H9 (cell line): ENCODE measurements around the gene GNGT2. TPM values are rescaled to one million over a fixed set of nuclear protein-coding genes. Genes with fewer than 3 reads are reported as not detected.

Experiments
- DNase-seq: peaks from one replicate; pipeline ENCODE4 v3.0.0-alpha.2; 2017
- H2AFZ ChIP-seq: one replicate; pipeline ENCODE4 v1.6.1; 2013; ENCODE audit warnings: mild to moderate bottlenecking, low read length, control low read depth, moderate library complexity
- H2AK5ac ChIP-seq: 2 replicates; pipeline ENCODE4 v1.6.1; 2013; ENCODE audit warnings: low read length, control low read depth, mixed read lengths; ENCODE audit not compliant: insufficient read length
- H2BK120ac ChIP-seq: one replicate; pipeline ENCODE4 v1.6.1; 2013; ENCODE audit warnings: low read depth, mild to moderate bottlenecking, low read length, control low read depth, inconsistent platforms; ENCODE audit not compliant: poor library complexity, severe bottlenecking
- H2BK12ac ChIP-seq: 2 replicates; pipeline ENCODE4 v1.6.1; 2013; ENCODE audit warnings: low read length, control low read depth, mixed read lengths, low read depth; ENCODE audit not compliant: insufficient read length
- H2BK15ac ChIP-seq: 2 replicates; pipeline ENCODE4 v1.6.1; 2013; ENCODE audit warnings: low read depth, low read length, control low read depth
- H2BK20ac ChIP-seq: one replicate; pipeline ENCODE4 v1.6.1; 2013; ENCODE audit warnings: low read depth, mild to moderate bottlenecking, low read length, control low read depth, inconsistent platforms; ENCODE audit not compliant: poor library complexity, severe bottlenecking
- H2BK5ac ChIP-seq: 2 replicates; pipeline ENCODE4 v1.6.1; 2013; ENCODE audit warnings: low read length, control low read depth, mixed read lengths; ENCODE audit not compliant: insufficient read length
- H3K14ac ChIP-seq: 2 replicates; pipeline ENCODE4 v1.6.1; 2013; ENCODE audit warnings: low read length, control low read depth; ENCODE audit not compliant: insufficient read depth
- H3K18ac ChIP-seq: 2 replicates; pipeline ENCODE4 v1.6.1; 2013; ENCODE audit warnings: low read depth, mild to moderate bottlenecking, mixed read lengths, low read length, control low read depth; ENCODE audit not compliant: insufficient read length
- H3K23ac ChIP-seq: 2 replicates; pipeline ENCODE4 v1.6.1; 2013; ENCODE audit warnings: low read length, control low read depth, mixed read lengths, low read depth; ENCODE audit not compliant: insufficient read length
- H3K23me2 ChIP-seq: 2 replicates; pipeline ENCODE4 v1.6.1; 2013; ENCODE audit warnings: low read depth, mild to moderate bottlenecking, mixed read lengths, low read length, control low read depth; ENCODE audit not compliant: insufficient read length, poor library complexity, severe bottlenecking
- H3K27ac ChIP-seq: 2 replicates; pipeline ENCODE4 v1.5.1; 2013; ENCODE audit warnings: low read length, control low read depth, mixed read lengths, low read depth; ENCODE audit not compliant: insufficient read length
- H3K27me3 ChIP-seq: 2 replicates; pipeline ENCODE4 v1.6.1; 2013; ENCODE audit warnings: low read length, control low read depth, inconsistent platforms; ENCODE audit not compliant: insufficient read depth
- H3K4ac ChIP-seq: 2 replicates; pipeline ENCODE4 v1.6.1; 2013; ENCODE audit warnings: low read depth, mild to moderate bottlenecking, control low read depth, inconsistent platforms, low read length, moderate library complexity
- H3K4me1 ChIP-seq: 2 replicates; pipeline ENCODE4 v1.6.1; 2013; ENCODE audit warnings: low read length, control low read depth, inconsistent platforms; ENCODE audit not compliant: insufficient read depth
- H3K4me2 ChIP-seq: 2 replicates; pipeline ENCODE4 v1.6.1; 2013; ENCODE audit warnings: low read length, control low read depth, mixed read lengths; ENCODE audit not compliant: insufficient read length, insufficient read depth
- H3K56ac ChIP-seq: 2 replicates; pipeline ENCODE4 v1.6.1; 2013; ENCODE audit warnings: low read depth, mild to moderate bottlenecking, mixed read lengths, low read length, control low read depth; ENCODE audit not compliant: insufficient read length
- H3K79me1 ChIP-seq: 2 replicates; pipeline ENCODE4 v1.6.1; 2013; ENCODE audit warnings: low read depth, mild to moderate bottlenecking, moderate library complexity, low read length, control low read depth, inconsistent platforms; ENCODE audit not compliant: insufficient read depth, poor library complexity, severe bottlenecking
- H3K79me2 ChIP-seq: 2 replicates; pipeline ENCODE4 v1.6.1; 2013; ENCODE audit warnings: low read length, control low read depth, inconsistent platforms; ENCODE audit not compliant: insufficient read depth
- H3K9ac ChIP-seq: 2 replicates; pipeline ENCODE4 v1.6.1; 2013; ENCODE audit warnings: low read length, control low read depth, mixed read lengths; ENCODE audit not compliant: insufficient read length; ENCODE audit errors: extremely low read depth
- H3K9me3 ChIP-seq: one replicate; pipeline ENCODE4 v1.6.1; 2013; ENCODE audit warnings: low read depth, low read length, inconsistent platforms; ENCODE audit not compliant: control insufficient read depth
- H3T11ph ChIP-seq: one replicate; pipeline ENCODE4 v1.6.1; 2013; ENCODE audit warnings: mild to moderate bottlenecking, low read length, control low read depth, inconsistent platforms
- H4K20me1 ChIP-seq: one replicate; pipeline ENCODE4 v1.6.1; 2013; ENCODE audit not compliant: control insufficient read depth, insufficient read length, insufficient read depth
- H4K5ac ChIP-seq: 2 replicates; pipeline ENCODE4 v1.6.1; 2013; ENCODE audit warnings: low read depth, mild to moderate bottlenecking, mixed read lengths, low read length, control low read depth; ENCODE audit not compliant: insufficient read length
- H4K8ac ChIP-seq: replicated peaks from 2 replicates; pipeline ENCODE4 v1.6.1; 2013; ENCODE audit warnings: low read length, control low read depth, mixed read lengths, low read depth; ENCODE audit not compliant: insufficient read length
- H4K91ac ChIP-seq: 2 replicates; pipeline ENCODE4 v1.6.1; 2013; ENCODE audit warnings: low read depth, mild to moderate bottlenecking, moderate library complexity, mixed read lengths, low read length, control low read depth; ENCODE audit not compliant: insufficient read length
- H3K27ac Mint-ChIP-seq, 3 experiments: 2 replicates in 2 of 3; 3 replicates in 1 of 3; pipeline ENCODE4 v1.8.0; 2020 to 2021; ENCODE audit warnings: mixed read lengths in 3 of 3, mild to moderate bottlenecking in 1 of 3, moderate library complexity in 1 of 3
- H3K27me3 Mint-ChIP-seq: 2 replicates; pipeline ENCODE4 v1.8.0; 2021; ENCODE audit warnings: low read depth, mild to moderate bottlenecking, moderate library complexity, mixed read lengths
- H3K36me3 Mint-ChIP-seq, 3 experiments: 2 replicates in 2 of 3; 3 replicates in 1 of 3; pipeline ENCODE4 v1.8.0; 2020 to 2021; ENCODE audit warnings: low read depth in 3 of 3, mixed read lengths in 3 of 3; ENCODE audit not compliant: insufficient read depth in 1 of 3
- H3K4me1 Mint-ChIP-seq, 2 experiments: 2 replicates each; pipeline ENCODE4 v1.8.0; 2020; ENCODE audit warnings: mixed read lengths in 2 of 2
- H3K4me3 Mint-ChIP-seq, 2 experiments: 2 replicates in 1 of 2; 3 replicates in 1 of 2; pipeline ENCODE4 v1.8.0; 2020 to 2021; ENCODE audit warnings: mild to moderate bottlenecking in 2 of 2, mixed read lengths in 2 of 2, moderate library complexity in 1 of 2
- H3K9me3 Mint-ChIP-seq, 2 experiments: 2 replicates in 1 of 2; 3 replicates in 1 of 2; pipeline ENCODE4 v1.8.0; 2020; ENCODE audit warnings: mild to moderate bottlenecking in 2 of 2, mixed read lengths in 2 of 2, moderate library complexity in 1 of 2
- WGBS: extraction: QIAGEN DNeasy Blood & Tissue Kit; methylation state at CpG from one replicate; pipeline ENCODE4 v1.1.7; 2013; ENCODE audit warnings: missing lambda C conversion rate, low lambda C conversion rate, mixed read lengths; ENCODE audit not compliant: insufficient read length; ENCODE audit errors: extremely low coverage; 5-methylcytosine and 5-hydroxymethylcytosine counted together
- total RNA-seq: library from RNA; stranded (reverse); gene quantifications from 2 replicates; pipeline ENCODE4 v1.2.1, GENCODE V29; 2021
- TF ChIP-seq, protein P1 (sequence below): fragments of 200-600 bp; sonication (generic); conservative IDR thresholded peaks from 3 replicates; pipeline ENCODE4 v1.8.0; 2021; ENCODE audit warnings: antibody characterized with exemption, mild to moderate bottlenecking

GNGT2 gene
- total RNA-seq, 1 experiment from 2014 or later, result 0.42 TPM

DNA sequence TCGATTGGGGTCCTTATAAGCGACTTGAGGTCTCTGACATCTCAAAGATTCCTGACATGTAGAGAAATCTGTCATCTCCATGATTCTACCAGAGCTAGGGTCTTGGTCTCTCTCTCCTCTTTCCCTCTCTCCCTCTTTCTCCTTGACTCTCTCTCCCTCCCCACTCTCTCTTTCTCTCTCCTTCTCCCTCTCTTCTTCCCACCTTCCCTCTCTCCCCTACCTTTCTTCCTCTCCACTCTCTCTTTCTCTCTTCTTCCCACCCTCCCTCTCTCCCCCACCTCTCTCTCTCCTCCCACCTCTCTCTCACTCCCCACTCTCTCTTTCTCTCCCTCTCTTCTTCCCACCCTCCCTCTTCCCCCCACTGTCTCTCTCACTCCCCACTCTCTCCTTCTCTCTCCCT lies 45.2 kb downstream of the GNGT2 start:
- H3K56ac ChIP-seq, result no peak overlapping the region
- no CpG with 5 or more reads among the region's 2 CpGs for WGBS
- H3K4me1 ChIP-seq, result no peaks in the 10 kb centered on the region
- DNase-seq, result no peak
- H3K4me1 Mint-ChIP-seq, result no peaks in the 10 kb centered on the region; a peak in 1 of 4 replicates
- no peak overlapping the region for H3K9ac ChIP-seq
- H3K4ac ChIP-seq, result no peak overlapping the region
- peaks cover 5% of the 10 kb centered on the region for H3K9me3 ChIP-seq
- no peak overlapping the region for H2AFZ ChIP-seq
- H2BK12ac ChIP-seq, result no peak overlapping the region
- H4K91ac ChIP-seq, result no peak overlapping the region
- peaks cover 0 to 3% (median 2%) of the 10 kb centered on the region in 3 experiments; a peak in 4 of 7 replicates for H3K36me3 Mint-ChIP-seq
- H3K18ac ChIP-seq, result no peak overlapping the region
- H4K8ac ChIP-seq, result no peak overlapping the region
- H3K79me2 ChIP-seq, result no peaks in the 10 kb centered on the region
- no peaks in the 10 kb centered on the region for H4K20me1 ChIP-seq
- H3K23me2 ChIP-seq, result no peaks in the 10 kb centered on the region
- no peak overlapping the region for H3K14ac ChIP-seq
- H3K27me3 ChIP-seq, result no peaks in the 10 kb centered on the region
- no peak overlapping the region for H2BK5ac ChIP-seq
- H3K9me3 Mint-ChIP-seq, result peaks cover 4 to 5% of the 10 kb centered on the region in 2 experiments; a peak in 4 of 5 replicates
- no peak overlapping the region for H2BK15ac ChIP-seq
- no peak overlapping the region for H2BK20ac ChIP-seq
- no peak overlapping the region for H3K27ac ChIP-seq
- H3K4me3 Mint-ChIP-seq, result no peak overlapping the region
- H3T11ph ChIP-seq, result no peak overlapping the region
- H3K27me3 Mint-ChIP-seq, result peaks cover 47% of the 10 kb centered on the region
- H2BK120ac ChIP-seq, result no peak overlapping the region
- H3K79me1 ChIP-seq, result no peaks in the 10 kb centered on the region
- no peak overlapping the region for H3K27ac Mint-ChIP-seq
- H3K23ac ChIP-seq, result no peak overlapping the region
- no peak overlapping the region for H3K4me2 ChIP-seq
- H2AK5ac ChIP-seq, result no peak overlapping the region
- H4K5ac ChIP-seq, result no peak overlapping the region
- TF ChIP-seq, protein P1, sequence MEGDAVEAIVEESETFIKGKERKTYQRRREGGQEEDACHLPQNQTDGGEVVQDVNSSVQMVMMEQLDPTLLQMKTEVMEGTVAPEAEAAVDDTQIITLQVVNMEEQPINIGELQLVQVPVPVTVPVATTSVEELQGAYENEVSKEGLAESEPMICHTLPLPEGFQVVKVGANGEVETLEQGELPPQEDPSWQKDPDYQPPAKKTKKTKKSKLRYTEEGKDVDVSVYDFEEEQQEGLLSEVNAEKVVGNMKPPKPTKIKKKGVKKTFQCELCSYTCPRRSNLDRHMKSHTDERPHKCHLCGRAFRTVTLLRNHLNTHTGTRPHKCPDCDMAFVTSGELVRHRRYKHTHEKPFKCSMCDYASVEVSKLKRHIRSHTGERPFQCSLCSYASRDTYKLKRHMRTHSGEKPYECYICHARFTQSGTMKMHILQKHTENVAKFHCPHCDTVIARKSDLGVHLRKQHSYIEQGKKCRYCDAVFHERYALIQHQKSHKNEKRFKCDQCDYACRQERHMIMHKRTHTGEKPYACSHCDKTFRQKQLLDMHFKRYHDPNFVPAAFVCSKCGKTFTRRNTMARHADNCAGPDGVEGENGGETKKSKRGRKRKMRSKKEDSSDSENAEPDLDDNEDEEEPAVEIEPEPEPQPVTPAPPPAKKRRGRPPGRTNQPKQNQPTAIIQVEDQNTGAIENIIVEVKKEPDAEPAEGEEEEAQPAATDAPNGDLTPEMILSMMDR, result no peak
